ENCODE data around the gene PCNP. TPM values are rescaled to one million over a fixed set of nuclear protein-coding genes. Genes with fewer than 3 reads are reported as not detected.
"Not testable (repeated sequence)": the region's sequence is repeated elsewhere in the genome, so short reads cannot be mapped to it uniquely, and the experiment has no call there.

Gene PCNP
- total RNA-seq, 6 experiments from 2014 or later, result 32.9 to 57.0 (median 46.6) TPM

DNA sequence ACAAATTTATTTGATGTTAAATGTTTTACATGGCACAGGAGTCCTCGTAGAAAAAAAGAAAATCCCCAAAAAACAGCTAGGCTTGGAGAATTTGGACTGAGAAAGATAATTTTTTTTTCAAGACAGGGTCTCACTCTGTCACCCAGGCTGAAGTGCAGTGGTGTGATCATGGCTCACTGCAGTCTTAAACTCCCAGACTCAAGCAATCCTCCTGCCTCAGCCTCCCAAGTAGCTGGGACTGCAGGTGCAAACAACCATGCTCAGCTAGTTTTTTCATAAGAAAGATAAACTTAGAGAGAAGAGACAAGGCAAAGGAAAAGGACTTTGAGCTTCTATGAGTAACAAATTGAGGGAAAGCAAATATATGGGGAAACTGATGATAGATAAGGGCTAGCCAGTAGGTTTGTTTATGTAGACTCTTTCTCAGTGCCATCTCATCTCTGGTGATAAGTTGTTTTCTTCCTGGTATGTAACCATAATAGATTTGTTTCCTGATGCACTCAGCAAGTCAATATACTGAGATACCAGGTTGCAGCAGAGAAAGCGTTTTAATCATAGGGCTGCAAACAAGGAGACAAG, 25.4 kb upstream of the PCNP start:
- Histone ChIP-seq H3K27me3 (no peaks in the 10 kb centered on the region), H3K4me3 (no peak overlapping the region), H3K4me1 (no peaks in the 10 kb centered on the region), H3K36me3 (no peaks in the 10 kb centered on the region), H3K27ac (no peak overlapping the region), H3K9me3 (no peaks in the 10 kb centered on the region)
- DNase-seq (no peak), ATAC-seq (peak in 3 of 4 donors; percentile 23 to 95 (median 28))
- WGBS (ENCODE audit: insufficient coverage, low coverage, low lambda C conversion rate, missing lambda C conversion rate), result 42% methylated on average over 2 of the region's 2 CpGs
- intact Hi-C loops (cut with DNase I), result no loop called here
- TF ChIP-seq POLR2A (IDR thresholded peaks at IDR 0.05), result no peak
- TF ChIP-seq, protein P1, sequence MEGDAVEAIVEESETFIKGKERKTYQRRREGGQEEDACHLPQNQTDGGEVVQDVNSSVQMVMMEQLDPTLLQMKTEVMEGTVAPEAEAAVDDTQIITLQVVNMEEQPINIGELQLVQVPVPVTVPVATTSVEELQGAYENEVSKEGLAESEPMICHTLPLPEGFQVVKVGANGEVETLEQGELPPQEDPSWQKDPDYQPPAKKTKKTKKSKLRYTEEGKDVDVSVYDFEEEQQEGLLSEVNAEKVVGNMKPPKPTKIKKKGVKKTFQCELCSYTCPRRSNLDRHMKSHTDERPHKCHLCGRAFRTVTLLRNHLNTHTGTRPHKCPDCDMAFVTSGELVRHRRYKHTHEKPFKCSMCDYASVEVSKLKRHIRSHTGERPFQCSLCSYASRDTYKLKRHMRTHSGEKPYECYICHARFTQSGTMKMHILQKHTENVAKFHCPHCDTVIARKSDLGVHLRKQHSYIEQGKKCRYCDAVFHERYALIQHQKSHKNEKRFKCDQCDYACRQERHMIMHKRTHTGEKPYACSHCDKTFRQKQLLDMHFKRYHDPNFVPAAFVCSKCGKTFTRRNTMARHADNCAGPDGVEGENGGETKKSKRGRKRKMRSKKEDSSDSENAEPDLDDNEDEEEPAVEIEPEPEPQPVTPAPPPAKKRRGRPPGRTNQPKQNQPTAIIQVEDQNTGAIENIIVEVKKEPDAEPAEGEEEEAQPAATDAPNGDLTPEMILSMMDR (IDR thresholded peaks at IDR 0.05), result no peak

DNA sequence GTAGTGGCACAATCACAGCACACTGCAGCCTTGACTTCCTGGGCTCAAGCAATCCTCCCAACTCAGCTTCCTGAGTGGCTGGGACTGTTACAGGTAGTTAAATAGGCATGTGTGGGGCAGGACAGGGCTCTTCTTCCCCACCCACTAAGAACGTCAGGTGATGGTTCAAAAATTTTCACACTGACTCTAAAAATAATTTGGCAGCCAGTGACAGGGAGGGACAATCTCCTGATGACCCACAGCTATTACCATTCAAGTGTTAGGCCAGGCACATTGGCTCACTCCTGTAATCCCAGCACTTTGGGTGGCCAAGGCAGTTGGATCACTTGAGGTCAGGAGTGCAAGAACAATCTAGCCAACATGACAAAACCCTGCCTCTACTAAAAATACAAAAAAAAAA, 24.5 kb upstream of the PCNP start:
- DNase-seq, result no peak
- no peak for TF ChIP-seq POLR2A (IDR thresholded peaks at IDR 0.05)
- TF ChIP-seq, protein P1 (IDR thresholded peaks at IDR 0.05), result no peak
- Histone ChIP-seq H3K27me3 (no peaks in the 10 kb centered on the region), H3K27ac (no peak overlapping the region), H3K4me1 (no peaks in the 10 kb centered on the region), H3K4me3 (no peak overlapping the region), H3K36me3 (no peaks in the 10 kb centered on the region), H3K9me3 (no peaks in the 10 kb centered on the region)
- peak in 1 of 4 donors; percentile 15 for ATAC-seq
- intact Hi-C loops (cut with DNase I), result no loop called here
- WGBS (ENCODE audit: insufficient coverage, low coverage, low lambda C conversion rate, missing lambda C conversion rate), result 60% methylated on average over 1 of the region's 1 CpG

DNA sequence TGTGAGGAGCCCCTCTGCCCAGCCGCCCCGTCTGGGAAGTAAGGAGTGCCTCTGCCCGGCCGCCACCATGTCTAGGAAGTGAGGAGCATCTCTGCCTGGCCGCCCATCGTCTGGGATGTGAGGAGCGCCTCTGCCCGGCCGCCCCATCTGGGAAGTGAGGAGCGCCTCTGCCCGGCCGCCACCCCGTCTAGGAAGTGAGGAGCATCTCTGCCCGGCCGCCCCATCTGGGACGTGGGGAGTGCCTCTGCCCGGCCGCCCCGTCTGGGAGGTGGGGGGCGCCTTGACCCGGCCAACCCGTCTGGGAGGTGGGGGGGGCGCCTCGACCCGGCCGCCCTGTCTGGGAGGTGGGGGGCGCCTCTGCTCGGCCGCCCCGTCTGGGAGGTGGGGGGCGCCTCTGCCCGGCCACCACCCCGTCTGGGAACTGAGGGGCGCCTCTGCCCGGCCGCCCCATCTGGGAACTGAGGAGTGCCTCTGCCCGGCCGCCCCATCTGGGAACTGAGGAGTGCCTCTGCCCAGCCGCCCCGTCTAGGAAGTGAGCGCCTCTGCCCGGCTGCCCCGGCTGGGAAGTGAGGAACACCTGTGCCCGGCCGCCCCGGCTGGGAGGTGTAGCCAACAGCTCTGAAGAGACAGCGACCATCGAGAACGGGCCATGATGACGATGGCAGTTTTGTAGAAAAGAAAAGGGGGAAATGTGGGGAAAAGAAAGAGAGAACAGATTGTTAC, 22.5 kb upstream of the PCNP start:
- DNase-seq; ATAC-seq; H3K9me3 ChIP-seq; H3K27ac ChIP-seq; H3K4me1 ChIP-seq; H3K27me3 ChIP-seq; intact Hi-C loops (cut with DNase I); H3K4me3 ChIP-seq; H3K36me3 ChIP-seq: not testable (repeated sequence)
- WGBS (ENCODE audit: insufficient coverage, low coverage, low lambda C conversion rate, missing lambda C conversion rate), result 87% methylated on average over 4 of the region's 50 CpGs

DNA sequence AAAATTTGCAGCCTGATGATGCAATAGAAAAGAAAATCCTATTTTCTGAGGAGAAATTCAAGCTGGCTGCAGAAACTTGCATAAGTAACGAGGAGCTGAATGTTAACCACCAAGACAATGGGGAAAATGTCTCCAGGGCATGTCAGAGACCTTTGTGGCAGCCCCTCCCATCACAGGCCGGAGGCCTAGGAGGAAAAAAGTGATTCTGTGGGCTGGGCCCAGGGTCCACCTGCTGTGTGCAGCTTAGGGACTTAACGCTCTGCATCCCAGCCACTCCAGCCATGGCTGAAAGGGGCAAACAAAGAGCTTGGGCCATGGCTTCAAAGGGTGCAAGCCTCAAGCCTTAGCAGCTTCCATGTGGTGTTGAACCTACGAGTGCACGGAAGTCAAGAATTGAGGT, 20.6 kb upstream of the PCNP start:
- DNase-seq; H3K4me1 ChIP-seq; H3K4me3 ChIP-seq; ATAC-seq; H3K27ac ChIP-seq; H3K36me3 ChIP-seq; H3K9me3 ChIP-seq; H3K27me3 ChIP-seq; intact Hi-C loops (cut with DNase I): not testable (repeated sequence)
- 90% methylated on average over 4 of the region's 5 CpGs for WGBS (ENCODE audit: insufficient coverage, low coverage, low lambda C conversion rate, missing lambda C conversion rate)

DNA sequence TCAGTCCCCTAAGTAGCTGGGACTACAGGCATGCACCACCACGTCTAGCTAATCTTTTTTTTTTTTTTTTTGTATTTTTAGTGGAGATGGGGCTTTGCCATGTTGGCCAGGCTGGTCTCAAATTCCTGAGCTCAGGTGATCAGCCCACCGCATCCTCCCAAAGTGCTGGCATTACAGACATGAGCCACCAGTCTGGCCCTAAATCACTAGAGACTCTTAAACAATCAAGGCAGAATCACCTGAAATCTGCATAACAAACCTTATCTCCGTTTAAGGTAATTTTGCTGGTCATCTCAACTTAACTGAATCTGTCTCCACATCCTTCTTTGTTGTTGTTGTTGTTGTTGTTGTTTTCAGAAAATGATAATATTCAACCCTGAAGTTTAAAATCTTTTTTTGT, 17.9 kb upstream of the PCNP start:
- no peak for TF ChIP-seq POLR2A (IDR thresholded peaks at IDR 0.05)
- TF ChIP-seq, protein P1 (IDR thresholded peaks at IDR 0.05), result no peak
- Histone ChIP-seq H3K4me1 (no peaks in the 10 kb centered on the region), H3K27ac (no peak overlapping the region), H3K9me3 (no peaks in the 10 kb centered on the region), H3K36me3 (no peaks in the 10 kb centered on the region), H3K27me3 (no peaks in the 10 kb centered on the region), H3K4me3 (no peak overlapping the region)
- ATAC-seq, result no peak
- intact Hi-C loops (cut with DNase I), result no loop called here
- WGBS (ENCODE audit: insufficient coverage, low coverage, low lambda C conversion rate, missing lambda C conversion rate), result 52% methylated on average over 3 of the region's 3 CpGs
- no peak for DNase-seq
